Measurements from ENCODE around the gene DONSON. TPM values are rescaled to one million over a fixed set of nuclear protein-coding genes. Genes with fewer than 3 reads are reported as not detected.

The DONSON gene
- total RNA-seq, 1 experiment from 2014 or later: 13.8 TPM

- TF ChIP-seq CTCF (IDR thresholded peaks at IDR 0.05; ENCODE audit: unreplicated experiment): no peak
- intact Hi-C loops (cut with micrococcal nuclease; ENCODE audit: unreplicated experiment): loop anchor here (2.0 kb wide), 1 partner anchor 337 kb away; no protein-coding TSS in a partner anchor
- BruUV-seq (replicated peaks): no TSS peak
- peaks cover 8% of the 10 kb centered on the region for H3K4me1 Mint-ChIP-seq (ENCODE audit: low read depth, unreplicated experiment)
- peak; percentile 86 for DNase-seq
- CTCF ChIA-PET: no interaction called here
- peaks cover 82% of the 10 kb centered on the region for H3K36me3 Mint-ChIP-seq (ENCODE audit: insufficient read depth, unreplicated experiment)
- H3K4me3 Mint-ChIP-seq (ENCODE audit: low read depth, unreplicated experiment): peak within 1 kb of the TSS; percentile 83
- H3K27me3 Mint-ChIP-seq (ENCODE audit: unreplicated experiment): no peaks in the 10 kb centered on the region
- peaks cover 4% of the 10 kb centered on the region for H3K9me3 Mint-ChIP-seq (ENCODE audit: low read depth, unreplicated experiment)
- H3K27ac Mint-ChIP-seq (ENCODE audit: unreplicated experiment): peak within 1 kb of the TSS; percentile 93
Observed at GRCh38 chr21:33541756-33542639, 46.5 kb downstream of the DONSON start, which contains the start of gene GART. Gene GART (minus strand): TSS chr21:33542117. CDS start chr21:33539315, 2,802 bp downstream.

GRCh38 chr21:33541105-33541711 is 47.3 kb downstream of the DONSON start:
- peak overlapping the region; percentile 93 for H3K27ac Mint-ChIP-seq (ENCODE audit: unreplicated experiment)
- no peak for TF ChIP-seq CTCF (IDR thresholded peaks at IDR 0.05; ENCODE audit: unreplicated experiment)
- peak; percentile 13 for DNase-seq
- CTCF ChIA-PET: interaction anchor here (0.5 kb wide), 1 partner anchor 222 kb away, joined by 5 read pairs; no protein-coding TSS in a partner anchor
- H3K4me1 Mint-ChIP-seq (ENCODE audit: low read depth, unreplicated experiment): peaks cover 10% of the 10 kb centered on the region
- intact Hi-C loops (cut with micrococcal nuclease; ENCODE audit: unreplicated experiment): no loop called here
- H3K27me3 Mint-ChIP-seq (ENCODE audit: unreplicated experiment): no peaks in the 10 kb centered on the region
- H3K4me3 Mint-ChIP-seq (ENCODE audit: low read depth, unreplicated experiment): peak overlapping the region; percentile 83
- BruUV-seq (replicated peaks): TSS peak; percentile 74
- peaks cover 81% of the 10 kb centered on the region for H3K36me3 Mint-ChIP-seq (ENCODE audit: insufficient read depth, unreplicated experiment)
- H3K9me3 Mint-ChIP-seq (ENCODE audit: low read depth, unreplicated experiment): peaks cover 4% of the 10 kb centered on the region

GRCh38 chr21:33540711-33541104 is 47.8 kb downstream of the DONSON start:
- Mint-ChIP-seq H3K27me3 (ENCODE audit: unreplicated experiment) (no peaks in the 10 kb centered on the region), H3K36me3 (ENCODE audit: insufficient read depth, unreplicated experiment) (peaks cover 76% of the 10 kb centered on the region), H3K9me3 (ENCODE audit: low read depth, unreplicated experiment) (peaks cover 4% of the 10 kb centered on the region), H3K27ac (ENCODE audit: unreplicated experiment) (peak overlapping the region; percentile 93), H3K4me1 (ENCODE audit: low read depth, unreplicated experiment) (peaks cover 10% of the 10 kb centered on the region), H3K4me3 (ENCODE audit: low read depth, unreplicated experiment) (peak overlapping the region; percentile 83)
- intact Hi-C loops (cut with micrococcal nuclease; ENCODE audit: unreplicated experiment): no loop called here
- DNase-seq: no peak
- BruUV-seq (replicated peaks): no TSS peak
- no peak for TF ChIP-seq CTCF (IDR thresholded peaks at IDR 0.05; ENCODE audit: unreplicated experiment)
- CTCF ChIA-PET: interaction anchor here (0.5 kb wide), 1 partner anchor 223 kb away, joined by 5 read pairs; no protein-coding TSS in a partner anchor

DNA sequence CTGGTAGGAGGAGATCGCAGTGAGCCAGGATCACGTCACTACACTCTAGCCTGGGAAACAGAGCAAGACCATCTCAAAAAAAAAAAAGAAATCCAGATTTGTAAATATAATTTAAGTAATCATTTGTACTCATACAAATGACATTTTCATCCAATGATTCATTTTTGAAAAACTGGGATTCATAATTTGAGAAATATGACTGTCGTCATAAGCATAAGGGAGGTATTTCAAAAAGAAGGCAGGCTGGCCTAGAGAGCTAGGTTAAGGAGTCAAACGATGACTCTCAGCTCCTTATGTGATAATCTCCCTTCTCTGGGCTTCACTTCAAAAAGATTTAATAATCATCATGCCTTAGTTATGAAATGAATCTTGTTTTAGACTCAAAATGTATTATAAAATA is 48.9 kb downstream of the DONSON start:
- no peak for TF ChIP-seq CTCF (IDR thresholded peaks at IDR 0.05; ENCODE audit: unreplicated experiment)
- H3K27me3 Mint-ChIP-seq (ENCODE audit: unreplicated experiment): no peaks in the 10 kb centered on the region
- H3K9me3 Mint-ChIP-seq (ENCODE audit: low read depth, unreplicated experiment): peaks cover 4% of the 10 kb centered on the region
- intact Hi-C loops (cut with micrococcal nuclease; ENCODE audit: unreplicated experiment): no loop called here
- no peak overlapping the region for H3K4me3 Mint-ChIP-seq (ENCODE audit: low read depth, unreplicated experiment)
- CTCF ChIA-PET: no interaction called here
- BruUV-seq (replicated peaks): no TSS peak
- DNase-seq: no peak
- no peak overlapping the region for H3K27ac Mint-ChIP-seq (ENCODE audit: unreplicated experiment)
- peaks cover 10% of the 10 kb centered on the region for H3K4me1 Mint-ChIP-seq (ENCODE audit: low read depth, unreplicated experiment)
- H3K36me3 Mint-ChIP-seq (ENCODE audit: insufficient read depth, unreplicated experiment): peaks cover 75% of the 10 kb centered on the region
